DOHH2 (cell line): ENCODE measurements around the gene C20orf144.

Source experiments
- H3F3A ChIP-seq: fragments of 200-600 bp; sonication (generic), shearing (Covaris generic); 2 replicates; pipeline ENCODE4 v1.6.0; 2016; ENCODE audit warnings: antibody characterized with exemption, mild to moderate bottlenecking; ENCODE audit not compliant: control insufficient read depth, insufficient read depth
- H3K27ac ChIP-seq: fragments of 200-600 bp; sonication (generic); 2 replicates; pipeline ENCODE4 v1.5.1; 2014; ENCODE audit warnings: low read depth, mild to moderate bottlenecking, low read length, moderate library complexity
- H3K27me3 ChIP-seq: fragments of 200-600 bp; sonication (generic); 2 replicates; pipeline ENCODE4 v1.6.1; 2014; ENCODE audit warnings: mild to moderate bottlenecking, low read length, mixed read lengths; ENCODE audit not compliant: control insufficient read depth
- H3K36me3 ChIP-seq: fragments of 200-600 bp; sonication (generic); 2 replicates; pipeline ENCODE4 v1.6.1; 2014; ENCODE audit warnings: mild to moderate bottlenecking, low read length, moderate library complexity, mixed read lengths; ENCODE audit not compliant: control insufficient read depth
- H3K4me1 ChIP-seq: fragments of 200-600 bp; sonication (generic); 2 replicates; pipeline ENCODE4 v1.6.1; 2014; ENCODE audit warnings: mild to moderate bottlenecking, low read length, mixed read lengths; ENCODE audit not compliant: control insufficient read depth
- H3K4me2 ChIP-seq: fragments of 200-600 bp; sonication (generic); 2 replicates; pipeline ENCODE4 v1.6.0; 2014; ENCODE audit warnings: mild to moderate bottlenecking, low read length, moderate library complexity
- H3K4me3 ChIP-seq: fragments of 200-600 bp; sonication (generic); 2 replicates; pipeline ENCODE4 v1.5.1; 2014; ENCODE audit warnings: mild to moderate bottlenecking, low read length, mixed read lengths
- H3K79me2 ChIP-seq: fragments of 200-600 bp; sonication (generic); 2 replicates; pipeline ENCODE4 v1.6.1; 2014; ENCODE audit warnings: mild to moderate bottlenecking, low read length, mixed read lengths; ENCODE audit not compliant: control insufficient read depth
- H3K9me2 ChIP-seq: fragments of 200-600 bp; sonication (generic); replicated peaks from 2 replicates; pipeline ENCODE4 v1.6.1; 2014; ENCODE audit warnings: mild to moderate bottlenecking, low read length, mixed read lengths; ENCODE audit not compliant: control insufficient read depth
- H3K9me3 ChIP-seq: fragments of 200-600 bp; sonication (generic); 2 replicates; pipeline ENCODE4 v1.6.1; 2014; ENCODE audit warnings: antibody characterized with exemption, low read length, mixed read lengths; ENCODE audit not compliant: control insufficient read depth, insufficient read depth
- H4K20me1 ChIP-seq: fragments of 200-600 bp; sonication (generic); 2 replicates; pipeline ENCODE4 v1.6.0; 2014; ENCODE audit warnings: low read depth, mild to moderate bottlenecking, antibody characterized with exemption, low read length, moderate library complexity; ENCODE audit not compliant: control insufficient read depth, insufficient read depth
- EZH2phosphoT487 ChIP-seq: fragments of 200-600 bp; sonication (generic); IDR thresholded peaks from 2 replicates; pipeline ENCODE4 v1.6.1; 2017; ENCODE audit warnings: borderline replicate concordance, mild to moderate bottlenecking, antibody characterized with exemption, low read length, moderate library complexity, mixed read lengths
- TF ChIP-seq, protein P1 (sequence below): fragments of 200-600 bp; sonication (generic); IDR thresholded peaks from one replicate; pipeline ENCODE4 v1.5.1; 2014; ENCODE audit warnings: antibody characterized with exemption, mild to moderate bottlenecking, low read depth, low read length; ENCODE audit not compliant: poor library complexity, severe bottlenecking

C20orf144 gene

DNA sequence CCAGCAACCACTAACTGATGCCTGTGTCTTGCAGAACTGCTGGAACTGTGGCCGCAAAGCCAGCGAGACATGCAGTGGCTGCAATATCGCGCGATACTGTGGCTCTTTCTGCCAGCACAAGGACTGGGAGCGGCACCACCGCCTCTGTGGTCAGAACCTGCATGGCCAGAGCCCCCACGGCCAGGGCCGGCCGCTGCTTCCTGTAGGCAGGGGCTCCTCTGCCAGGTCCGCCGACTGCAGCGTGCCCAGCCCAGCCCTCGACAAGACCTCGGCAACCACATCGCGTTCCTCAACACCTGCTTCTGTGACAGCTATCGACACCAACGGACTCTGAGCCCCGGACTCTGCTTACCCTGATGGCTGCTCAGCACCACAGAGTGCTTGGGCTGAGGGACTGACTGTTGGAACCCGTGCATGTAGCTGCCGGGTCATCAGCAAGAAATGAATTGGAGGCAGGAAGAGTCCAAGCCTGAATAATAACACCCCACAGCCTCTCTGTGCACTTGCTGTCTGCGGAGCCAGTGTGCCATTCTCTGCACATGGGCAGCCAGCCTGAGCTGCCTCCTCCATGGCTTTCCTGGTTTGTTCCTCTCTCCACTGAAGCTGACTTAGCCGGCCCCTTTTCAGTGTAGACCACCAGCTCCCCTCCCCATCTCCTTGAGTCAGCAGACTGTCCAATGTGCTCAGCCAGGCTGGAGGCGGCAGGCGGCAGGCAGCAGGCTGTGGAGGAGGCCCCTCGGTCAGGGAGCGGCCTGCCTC, 17.6 kb upstream of the C20orf144 start:
- H3K9me3 ChIP-seq: no peaks in the 10 kb centered on the region
- no peaks in the 10 kb centered on the region for H3K79me2 ChIP-seq
- H3K27ac ChIP-seq: no peak overlapping the region
- H3K4me3 ChIP-seq: no peak overlapping the region
- H3K4me1 ChIP-seq: no peaks in the 10 kb centered on the region
- TF ChIP-seq, protein P1, sequence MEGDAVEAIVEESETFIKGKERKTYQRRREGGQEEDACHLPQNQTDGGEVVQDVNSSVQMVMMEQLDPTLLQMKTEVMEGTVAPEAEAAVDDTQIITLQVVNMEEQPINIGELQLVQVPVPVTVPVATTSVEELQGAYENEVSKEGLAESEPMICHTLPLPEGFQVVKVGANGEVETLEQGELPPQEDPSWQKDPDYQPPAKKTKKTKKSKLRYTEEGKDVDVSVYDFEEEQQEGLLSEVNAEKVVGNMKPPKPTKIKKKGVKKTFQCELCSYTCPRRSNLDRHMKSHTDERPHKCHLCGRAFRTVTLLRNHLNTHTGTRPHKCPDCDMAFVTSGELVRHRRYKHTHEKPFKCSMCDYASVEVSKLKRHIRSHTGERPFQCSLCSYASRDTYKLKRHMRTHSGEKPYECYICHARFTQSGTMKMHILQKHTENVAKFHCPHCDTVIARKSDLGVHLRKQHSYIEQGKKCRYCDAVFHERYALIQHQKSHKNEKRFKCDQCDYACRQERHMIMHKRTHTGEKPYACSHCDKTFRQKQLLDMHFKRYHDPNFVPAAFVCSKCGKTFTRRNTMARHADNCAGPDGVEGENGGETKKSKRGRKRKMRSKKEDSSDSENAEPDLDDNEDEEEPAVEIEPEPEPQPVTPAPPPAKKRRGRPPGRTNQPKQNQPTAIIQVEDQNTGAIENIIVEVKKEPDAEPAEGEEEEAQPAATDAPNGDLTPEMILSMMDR: no peak
- TF ChIP-seq EZH2phosphoT487: no peak
- H3F3A ChIP-seq: no peaks in the 10 kb centered on the region
- H3K27me3 ChIP-seq: no peaks in the 10 kb centered on the region
- H3K9me2 ChIP-seq: no peaks in the 10 kb centered on the region
- no peak overlapping the region for H3K4me2 ChIP-seq
- H4K20me1 ChIP-seq: no peaks in the 10 kb centered on the region
- peaks cover 5% of the 10 kb centered on the region; the same call in 1 of the 2 replicates for H3K36me3 ChIP-seq

DNA sequence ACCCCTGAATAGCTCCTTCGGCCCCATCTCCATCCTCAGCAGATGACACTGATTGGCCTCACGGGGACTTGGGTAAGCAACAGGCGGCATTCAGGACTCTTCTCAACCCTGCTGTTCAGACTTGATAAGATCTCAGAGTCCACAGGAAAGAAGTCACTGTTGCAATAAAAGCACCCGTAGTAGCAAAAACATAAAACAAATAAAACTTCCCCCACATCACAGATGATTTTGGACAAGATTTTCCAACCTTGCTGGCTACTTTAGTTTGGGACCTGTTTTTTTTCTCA, 17.1 kb upstream of the C20orf144 start:
- H3K4me2 ChIP-seq: no peak overlapping the region
- H3K4me1 ChIP-seq: no peaks in the 10 kb centered on the region
- no peaks in the 10 kb centered on the region for H3K9me2 ChIP-seq
- no peaks in the 10 kb centered on the region for H4K20me1 ChIP-seq
- H3K4me3 ChIP-seq: no peak overlapping the region
- no peaks in the 10 kb centered on the region for H3F3A ChIP-seq
- no peak overlapping the region for H3K27ac ChIP-seq
- H3K79me2 ChIP-seq: no peaks in the 10 kb centered on the region
- H3K36me3 ChIP-seq: peaks cover 3% of the 10 kb centered on the region; the same call in 1 of the 2 replicates
- TF ChIP-seq, protein P1: no peak
- no peak for TF ChIP-seq EZH2phosphoT487
- H3K27me3 ChIP-seq: no peaks in the 10 kb centered on the region
- no peaks in the 10 kb centered on the region for H3K9me3 ChIP-seq

GRCh38 chr20:33645396-33645795, 16.7 kb upstream of the C20orf144 start:
- Histone ChIP-seq H3K4me1 (no peaks in the 10 kb centered on the region), H3K36me3 (no peaks in the 10 kb centered on the region), H3K27ac (no peak overlapping the region), H3F3A (no peaks in the 10 kb centered on the region), H4K20me1 (no peaks in the 10 kb centered on the region), H3K79me2 (no peaks in the 10 kb centered on the region), H3K27me3 (no peaks in the 10 kb centered on the region), H3K4me2 (no peak overlapping the region), H3K4me3 (no peak overlapping the region), H3K9me3 (no peaks in the 10 kb centered on the region), H3K9me2 (no peaks in the 10 kb centered on the region)
- TF ChIP-seq, protein P1: no peak
- TF ChIP-seq EZH2phosphoT487: no peak
